GM08714 (cell line): Measurements from ENCODE around the gene PUDP.
"Not testable (repeated sequence)": the region's sequence is repeated elsewhere in the genome, so short reads cannot be mapped to it uniquely, and the experiment has no call there.

Source experiments
- H3K4me3 ChIP-seq: fragments of 200-500 bp; sonication (Bioruptor generic); 2 replicates; pipeline ENCODE4 v1.5.1; 2014; ENCODE audit warnings: mild to moderate bottlenecking, low read length, inconsistent platforms
- ZNF274 ChIP-seq: IDR thresholded peaks from 2 replicates; pipeline ENCODE4 v1.6.1; 2012; ENCODE audit warnings: mild to moderate bottlenecking, low read depth, low read length

Gene PUDP

GRCh38 chrX:7061429-7061828 lies 86.5 kb downstream of the PUDP start:
- no peak overlapping the region for H3K4me3 ChIP-seq
- no peak for TF ChIP-seq ZNF274

DNA sequence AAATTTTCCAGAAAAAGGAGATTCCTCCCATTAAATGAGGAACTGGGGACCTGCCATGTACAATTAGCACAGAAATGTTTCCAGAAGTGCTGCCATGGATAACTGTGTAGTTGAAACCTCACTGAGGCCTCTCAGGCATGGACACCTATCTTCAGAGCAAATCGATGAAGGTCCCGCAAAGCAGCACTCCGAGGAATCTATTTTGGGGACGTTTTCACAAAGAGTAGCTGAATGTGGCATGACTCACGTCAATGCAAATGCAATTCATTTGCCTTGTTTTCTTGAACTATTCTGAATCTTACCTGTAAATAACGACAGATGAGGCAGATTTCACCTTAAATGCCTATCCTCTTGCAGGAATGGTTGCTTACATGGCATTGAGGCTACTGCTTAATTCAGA lies 87.5 kb downstream of the PUDP start:
- TF ChIP-seq ZNF274: no peak
- no peak overlapping the region for H3K4me3 ChIP-seq

GRCh38 chrX:7059859-7060258 lies 88.1 kb downstream of the PUDP start:
- H3K4me3 ChIP-seq: peak overlapping the region; percentile 13; the same call in 1 of the 2 replicates
- TF ChIP-seq ZNF274: no peak

DNA sequence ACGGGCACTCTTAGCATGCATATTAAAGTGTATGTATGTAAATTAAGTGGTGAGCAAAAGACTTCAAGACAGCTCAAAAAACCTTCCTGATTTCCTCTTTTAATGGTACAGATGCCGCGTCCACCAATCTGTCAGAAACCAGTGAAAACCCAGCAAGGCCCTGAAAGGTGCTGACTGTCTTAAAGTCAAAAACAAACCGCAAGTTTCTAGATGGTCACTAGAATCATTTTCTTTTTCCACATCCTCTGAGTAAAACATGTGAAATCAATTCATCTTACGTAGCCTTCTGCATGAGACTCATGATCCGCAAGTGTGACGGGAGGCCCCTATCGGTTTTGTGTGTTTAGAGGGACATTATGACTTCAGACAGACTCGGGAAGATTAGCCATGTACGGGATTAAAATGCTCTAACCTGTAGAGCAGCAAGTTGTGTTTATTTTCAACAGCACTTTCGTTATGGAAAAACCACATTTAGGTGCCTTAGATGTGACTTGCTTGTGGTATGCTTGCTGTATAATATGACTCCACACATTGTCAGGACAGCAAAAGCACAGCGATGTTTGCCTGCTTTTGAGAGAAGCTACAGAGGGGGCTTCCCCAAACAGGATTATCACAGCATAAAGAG lies 88.6 kb downstream of the PUDP start:
- H3K4me3 ChIP-seq: peak overlapping the region; percentile 13; the same call in 1 of the 2 replicates
- no peak for TF ChIP-seq ZNF274

DNA sequence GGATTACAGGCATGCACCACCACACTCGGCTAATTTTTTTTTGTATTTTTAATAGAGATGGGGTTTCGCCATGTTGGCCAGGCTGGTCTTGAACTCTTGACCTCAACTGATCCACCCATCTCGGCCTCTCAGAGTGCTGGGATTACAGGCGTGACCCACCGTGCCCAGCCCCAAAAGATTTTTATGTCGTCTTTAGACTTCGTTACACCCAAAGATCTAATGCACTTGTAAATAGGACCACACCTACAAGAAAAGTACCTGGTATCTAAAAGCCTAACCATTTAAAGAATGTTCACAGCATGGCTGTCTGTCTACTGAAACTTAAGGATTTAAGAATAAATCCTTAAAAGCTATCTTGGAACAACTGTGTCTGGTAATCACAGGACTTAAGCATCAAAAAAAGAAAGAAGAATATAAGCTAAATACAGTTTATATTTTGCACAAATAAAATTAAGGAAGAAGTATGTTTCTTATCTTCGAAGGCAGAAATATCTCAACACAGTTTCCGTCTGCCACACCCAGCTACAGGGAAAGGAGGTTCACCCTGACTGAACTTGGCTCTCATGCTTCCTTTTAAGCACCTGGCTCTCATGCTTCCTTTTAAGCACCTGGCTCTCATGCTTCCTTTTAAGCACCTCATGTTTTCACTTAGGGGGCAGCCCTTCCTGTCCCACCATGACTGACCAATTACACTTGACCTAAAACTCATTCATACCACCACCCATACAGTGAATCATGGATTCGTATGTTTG lies 92.4 kb downstream of the PUDP start:
- no peak overlapping the region for H3K4me3 ChIP-seq
- TF ChIP-seq ZNF274: no peak

- no peak for TF ChIP-seq ZNF274
- no peak overlapping the region for H3K4me3 ChIP-seq
Measured at GRCh38 chrX:7054219-7055216, 93.4 kb downstream of the PUDP start.

GRCh38 chrX:7052541-7052940 lies 95.4 kb downstream of the PUDP start:
- no peak overlapping the region for H3K4me3 ChIP-seq
- TF ChIP-seq ZNF274: no peak

GRCh38 chrX:7050271-7050670 lies 97.7 kb downstream of the PUDP start:
- no peak overlapping the region for H3K4me3 ChIP-seq
- no peak for TF ChIP-seq ZNF274

GRCh38 chrX:7047951-7048350 lies 100.0 kb downstream of the PUDP start:
- no peak for TF ChIP-seq ZNF274
- no peak overlapping the region for H3K4me3 ChIP-seq

- no peak for TF ChIP-seq ZNF274
- no peak overlapping the region for H3K4me3 ChIP-seq
Measured at GRCh38 chrX:7045238-7045955, 102.6 kb downstream of the PUDP start.

GRCh38 chrX:7043796-7044433 lies 104.0 kb downstream of the PUDP start:
- H3K4me3 ChIP-seq: not testable (repeated sequence)

DNA sequence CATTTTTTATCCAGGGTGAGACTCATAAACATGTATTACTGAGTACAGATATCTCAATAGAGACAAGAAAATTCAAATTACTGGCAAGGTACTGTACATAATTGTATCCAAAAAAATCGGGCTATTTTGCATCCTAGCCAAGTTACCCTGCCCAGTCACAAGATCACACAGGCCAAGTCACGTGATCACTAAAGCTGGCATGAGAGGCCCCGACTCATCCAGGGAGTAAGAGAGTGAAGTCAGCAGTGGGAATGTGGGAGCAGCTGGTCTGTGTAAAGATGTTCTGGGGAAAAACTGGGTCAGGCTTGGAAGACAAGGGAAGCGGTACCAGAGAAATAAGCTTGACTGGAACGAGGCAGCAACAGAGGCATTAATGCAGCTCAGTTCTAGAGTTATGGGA lies 119.7 kb downstream of the PUDP start:
- no peak for TF ChIP-seq ZNF274
- H3K4me3 ChIP-seq: no peak overlapping the region

- H3K4me3 ChIP-seq: no peak overlapping the region
- no peak for TF ChIP-seq ZNF274
Measured at GRCh38 chrX:7027071-7027470, 120.9 kb downstream of the PUDP start.

DNA sequence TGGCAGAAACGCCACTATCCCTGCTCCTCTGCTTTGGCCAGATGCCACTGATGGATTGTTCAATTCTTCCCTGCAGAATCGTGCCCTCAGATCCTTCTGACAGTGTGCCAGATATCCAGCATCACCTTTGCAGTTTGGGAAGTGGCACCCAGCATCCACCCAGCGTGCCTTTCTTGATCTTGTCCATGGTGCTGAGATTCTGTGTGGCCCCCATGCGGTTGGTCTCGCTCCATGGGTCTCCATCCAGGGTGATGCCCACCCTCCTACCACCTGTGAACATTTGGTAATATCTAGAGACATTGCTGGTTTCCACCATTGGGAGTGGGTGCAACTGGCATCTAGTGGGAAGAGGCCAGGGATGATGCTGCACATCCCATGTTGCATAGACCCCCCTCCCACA lies 121.6 kb downstream of the PUDP start:
- H3K4me3 ChIP-seq: not testable (repeated sequence)
